H9 (cell line): ENCODE results near the gene CHIT1. TPM values are rescaled to one million over a fixed set of nuclear protein-coding genes. Genes with fewer than 3 reads are reported as not detected.

Experiments
- DNase-seq: peaks from one replicate; pipeline ENCODE4 v3.0.0-alpha.2; 2017
- H2AFZ ChIP-seq: one replicate; pipeline ENCODE4 v1.6.1; 2013; ENCODE audit warnings: mild to moderate bottlenecking, low read length, control low read depth, moderate library complexity
- H2AK5ac ChIP-seq: 2 replicates; pipeline ENCODE4 v1.6.1; 2013; ENCODE audit warnings: low read length, control low read depth, mixed read lengths; ENCODE audit not compliant: insufficient read length
- H2BK120ac ChIP-seq: one replicate; pipeline ENCODE4 v1.6.1; 2013; ENCODE audit warnings: low read depth, mild to moderate bottlenecking, low read length, control low read depth, inconsistent platforms; ENCODE audit not compliant: poor library complexity, severe bottlenecking
- H2BK12ac ChIP-seq: 2 replicates; pipeline ENCODE4 v1.6.1; 2013; ENCODE audit warnings: low read length, control low read depth, mixed read lengths, low read depth; ENCODE audit not compliant: insufficient read length
- H2BK15ac ChIP-seq: 2 replicates; pipeline ENCODE4 v1.6.1; 2013; ENCODE audit warnings: low read depth, low read length, control low read depth
- H2BK20ac ChIP-seq: one replicate; pipeline ENCODE4 v1.6.1; 2013; ENCODE audit warnings: low read depth, mild to moderate bottlenecking, low read length, control low read depth, inconsistent platforms; ENCODE audit not compliant: poor library complexity, severe bottlenecking
- H2BK5ac ChIP-seq: 2 replicates; pipeline ENCODE4 v1.6.1; 2013; ENCODE audit warnings: low read length, control low read depth, mixed read lengths; ENCODE audit not compliant: insufficient read length
- H3K14ac ChIP-seq: 2 replicates; pipeline ENCODE4 v1.6.1; 2013; ENCODE audit warnings: low read length, control low read depth; ENCODE audit not compliant: insufficient read depth
- H3K18ac ChIP-seq: 2 replicates; pipeline ENCODE4 v1.6.1; 2013; ENCODE audit warnings: low read depth, mild to moderate bottlenecking, mixed read lengths, low read length, control low read depth; ENCODE audit not compliant: insufficient read length
- H3K23ac ChIP-seq: 2 replicates; pipeline ENCODE4 v1.6.1; 2013; ENCODE audit warnings: low read length, control low read depth, mixed read lengths, low read depth; ENCODE audit not compliant: insufficient read length
- H3K23me2 ChIP-seq: 2 replicates; pipeline ENCODE4 v1.6.1; 2013; ENCODE audit warnings: low read depth, mild to moderate bottlenecking, mixed read lengths, low read length, control low read depth; ENCODE audit not compliant: insufficient read length, poor library complexity, severe bottlenecking
- H3K27ac ChIP-seq: 2 replicates; pipeline ENCODE4 v1.5.1; 2013; ENCODE audit warnings: low read length, control low read depth, mixed read lengths, low read depth; ENCODE audit not compliant: insufficient read length
- H3K27me3 ChIP-seq: 2 replicates; pipeline ENCODE4 v1.6.1; 2013; ENCODE audit warnings: low read length, control low read depth, inconsistent platforms; ENCODE audit not compliant: insufficient read depth
- H3K4ac ChIP-seq: 2 replicates; pipeline ENCODE4 v1.6.1; 2013; ENCODE audit warnings: low read depth, mild to moderate bottlenecking, control low read depth, inconsistent platforms, low read length, moderate library complexity
- H3K4me1 ChIP-seq: 2 replicates; pipeline ENCODE4 v1.6.1; 2013; ENCODE audit warnings: low read length, control low read depth, inconsistent platforms; ENCODE audit not compliant: insufficient read depth
- H3K4me2 ChIP-seq: 2 replicates; pipeline ENCODE4 v1.6.1; 2013; ENCODE audit warnings: low read length, control low read depth, mixed read lengths; ENCODE audit not compliant: insufficient read length, insufficient read depth
- H3K56ac ChIP-seq: 2 replicates; pipeline ENCODE4 v1.6.1; 2013; ENCODE audit warnings: low read depth, mild to moderate bottlenecking, mixed read lengths, low read length, control low read depth; ENCODE audit not compliant: insufficient read length
- H3K79me1 ChIP-seq: 2 replicates; pipeline ENCODE4 v1.6.1; 2013; ENCODE audit warnings: low read depth, mild to moderate bottlenecking, moderate library complexity, low read length, control low read depth, inconsistent platforms; ENCODE audit not compliant: insufficient read depth, poor library complexity, severe bottlenecking
- H3K79me2 ChIP-seq: 2 replicates; pipeline ENCODE4 v1.6.1; 2013; ENCODE audit warnings: low read length, control low read depth, inconsistent platforms; ENCODE audit not compliant: insufficient read depth
- H3K9ac ChIP-seq: 2 replicates; pipeline ENCODE4 v1.6.1; 2013; ENCODE audit warnings: low read length, control low read depth, mixed read lengths; ENCODE audit not compliant: insufficient read length; ENCODE audit errors: extremely low read depth
- H3K9me3 ChIP-seq: one replicate; pipeline ENCODE4 v1.6.1; 2013; ENCODE audit warnings: low read depth, low read length, inconsistent platforms; ENCODE audit not compliant: control insufficient read depth
- H3T11ph ChIP-seq: one replicate; pipeline ENCODE4 v1.6.1; 2013; ENCODE audit warnings: mild to moderate bottlenecking, low read length, control low read depth, inconsistent platforms
- H4K20me1 ChIP-seq: one replicate; pipeline ENCODE4 v1.6.1; 2013; ENCODE audit not compliant: control insufficient read depth, insufficient read length, insufficient read depth
- H4K5ac ChIP-seq: 2 replicates; pipeline ENCODE4 v1.6.1; 2013; ENCODE audit warnings: low read depth, mild to moderate bottlenecking, mixed read lengths, low read length, control low read depth; ENCODE audit not compliant: insufficient read length
- H4K8ac ChIP-seq: replicated peaks from 2 replicates; pipeline ENCODE4 v1.6.1; 2013; ENCODE audit warnings: low read length, control low read depth, mixed read lengths, low read depth; ENCODE audit not compliant: insufficient read length
- H4K91ac ChIP-seq: 2 replicates; pipeline ENCODE4 v1.6.1; 2013; ENCODE audit warnings: low read depth, mild to moderate bottlenecking, moderate library complexity, mixed read lengths, low read length, control low read depth; ENCODE audit not compliant: insufficient read length
- H3K27ac Mint-ChIP-seq, 3 experiments: 2 replicates in 2 of 3; 3 replicates in 1 of 3; pipeline ENCODE4 v1.8.0; 2020 to 2021; ENCODE audit warnings: mixed read lengths in 3 of 3, mild to moderate bottlenecking in 1 of 3, moderate library complexity in 1 of 3
- H3K27me3 Mint-ChIP-seq: 2 replicates; pipeline ENCODE4 v1.8.0; 2021; ENCODE audit warnings: low read depth, mild to moderate bottlenecking, moderate library complexity, mixed read lengths
- H3K36me3 Mint-ChIP-seq, 3 experiments: 2 replicates in 2 of 3; 3 replicates in 1 of 3; pipeline ENCODE4 v1.8.0; 2020 to 2021; ENCODE audit warnings: low read depth in 3 of 3, mixed read lengths in 3 of 3; ENCODE audit not compliant: insufficient read depth in 1 of 3
- H3K4me1 Mint-ChIP-seq, 2 experiments: 2 replicates each; pipeline ENCODE4 v1.8.0; 2020; ENCODE audit warnings: mixed read lengths in 2 of 2
- H3K4me3 Mint-ChIP-seq, 2 experiments: 2 replicates in 1 of 2; 3 replicates in 1 of 2; pipeline ENCODE4 v1.8.0; 2020 to 2021; ENCODE audit warnings: mild to moderate bottlenecking in 2 of 2, mixed read lengths in 2 of 2, moderate library complexity in 1 of 2
- H3K9me3 Mint-ChIP-seq, 2 experiments: 2 replicates in 1 of 2; 3 replicates in 1 of 2; pipeline ENCODE4 v1.8.0; 2020; ENCODE audit warnings: mild to moderate bottlenecking in 2 of 2, mixed read lengths in 2 of 2, moderate library complexity in 1 of 2
- CTCF ChIP-seq: fragments of 200-600 bp; sonication (generic); conservative IDR thresholded peaks from 3 replicates; pipeline ENCODE4 v1.8.0; 2021; ENCODE audit warnings: antibody characterized with exemption, mild to moderate bottlenecking
- WGBS: extraction: QIAGEN DNeasy Blood & Tissue Kit; methylation state at CpG from one replicate; pipeline ENCODE4 v1.1.7; 2013; ENCODE audit warnings: missing lambda C conversion rate, low lambda C conversion rate, mixed read lengths; ENCODE audit not compliant: insufficient read length; ENCODE audit errors: extremely low coverage; 5-methylcytosine and 5-hydroxymethylcytosine counted together
- total RNA-seq: library from RNA; stranded (reverse); gene quantifications from 2 replicates; pipeline ENCODE4 v1.2.1, GENCODE V29; 2021

The CHIT1 gene
- total RNA-seq, 1 experiment from 2014 or later: not detected

- H3K36me3 Mint-ChIP-seq: no peaks in the 10 kb centered on the region
- Histone ChIP-seq H2BK5ac (no peak overlapping the region), H3K9ac (no peak overlapping the region), H2BK20ac (no peak overlapping the region), H4K91ac (no peak overlapping the region), H3K18ac (no peak overlapping the region), H3T11ph (no peak overlapping the region), H3K4me2 (no peak overlapping the region), H3K56ac (no peak overlapping the region), H3K23ac (no peak overlapping the region), H3K9me3 (no peaks in the 10 kb centered on the region), H3K27ac (no peak overlapping the region), H3K79me1 (no peaks in the 10 kb centered on the region), H3K23me2 (no peaks in the 10 kb centered on the region), H2AFZ (no peak overlapping the region), H2AK5ac (no peak overlapping the region), H4K8ac (no peak overlapping the region), H3K27me3 (no peaks in the 10 kb centered on the region), H2BK120ac (no peak overlapping the region), H4K20me1 (no peaks in the 10 kb centered on the region), H4K5ac (no peak overlapping the region), H2BK12ac (no peak overlapping the region), H3K4ac (no peak overlapping the region), H2BK15ac (no peak overlapping the region), H3K14ac (no peak overlapping the region), H3K79me2 (no peaks in the 10 kb centered on the region), H3K4me1 (no peaks in the 10 kb centered on the region)
- H3K27me3 Mint-ChIP-seq: peaks cover 1% of the 10 kb centered on the region; the same call in 1 of the 2 replicates
- TF ChIP-seq CTCF: no peak
- no peak overlapping the region for H3K4me3 Mint-ChIP-seq
- no peaks in the 10 kb centered on the region for H3K9me3 Mint-ChIP-seq
- no peak overlapping the region for H3K27ac Mint-ChIP-seq
- H3K4me1 Mint-ChIP-seq: peaks cover 32 to 34% of the 10 kb centered on the region in 2 experiments
- WGBS: no CpG with 5 or more reads among the region's 9 CpGs
- no peak for DNase-seq
These were observed 53.6 kb downstream of the CHIT1 start for GRCh38 chr1:203175827-203176241.
